ENCODE results near the gene HERC4.

GRCh38 chr10:67975871-67976270, 99.2 kb downstream of the HERC4 start:
- TF ChIP-seq, protein P1, sequence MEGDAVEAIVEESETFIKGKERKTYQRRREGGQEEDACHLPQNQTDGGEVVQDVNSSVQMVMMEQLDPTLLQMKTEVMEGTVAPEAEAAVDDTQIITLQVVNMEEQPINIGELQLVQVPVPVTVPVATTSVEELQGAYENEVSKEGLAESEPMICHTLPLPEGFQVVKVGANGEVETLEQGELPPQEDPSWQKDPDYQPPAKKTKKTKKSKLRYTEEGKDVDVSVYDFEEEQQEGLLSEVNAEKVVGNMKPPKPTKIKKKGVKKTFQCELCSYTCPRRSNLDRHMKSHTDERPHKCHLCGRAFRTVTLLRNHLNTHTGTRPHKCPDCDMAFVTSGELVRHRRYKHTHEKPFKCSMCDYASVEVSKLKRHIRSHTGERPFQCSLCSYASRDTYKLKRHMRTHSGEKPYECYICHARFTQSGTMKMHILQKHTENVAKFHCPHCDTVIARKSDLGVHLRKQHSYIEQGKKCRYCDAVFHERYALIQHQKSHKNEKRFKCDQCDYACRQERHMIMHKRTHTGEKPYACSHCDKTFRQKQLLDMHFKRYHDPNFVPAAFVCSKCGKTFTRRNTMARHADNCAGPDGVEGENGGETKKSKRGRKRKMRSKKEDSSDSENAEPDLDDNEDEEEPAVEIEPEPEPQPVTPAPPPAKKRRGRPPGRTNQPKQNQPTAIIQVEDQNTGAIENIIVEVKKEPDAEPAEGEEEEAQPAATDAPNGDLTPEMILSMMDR (conservative IDR thresholded peaks at IDR 0.05; ENCODE audit: low read length): no peak
- no peak for TF ChIP-seq EZH2phosphoT487 (IDR thresholded peaks at IDR 0.05; ENCODE audit: borderline replicate concordance, low read depth, low read length)
